GM12801 (cell line): ENCODE data around the gene THAP4.

Experiments used
- CTCF ChIP-seq: IDR thresholded peaks from one replicate; pipeline ENCODE4 v1.5.1; 2011; ENCODE audit warnings: control low read depth; ENCODE audit not compliant: insufficient read length; ENCODE audit errors: extremely low read depth

The THAP4 gene

GRCh38 chr2:241676665-241677064, 39.7 kb upstream of the THAP4 start:
- no peak for TF ChIP-seq CTCF

- TF ChIP-seq CTCF: no peak
These were observed 38.9 kb upstream of the THAP4 start for GRCh38 chr2:241675885-241676284.

GRCh38 chr2:241673797-241674725, 37.1 kb upstream of the THAP4 start:
- no peak for TF ChIP-seq CTCF

- no peak for TF ChIP-seq CTCF
These were observed 36.3 kb upstream of the THAP4 start for GRCh38 chr2:241673189-241673663.

GRCh38 chr2:241672243-241673188, 35.6 kb upstream of the THAP4 start:
- no peak for TF ChIP-seq CTCF

- no peak for TF ChIP-seq CTCF
These were observed 34.7 kb upstream of the THAP4 start for GRCh38 chr2:241671457-241672240.
